ENCODE data around the gene DNAJC22. TPM values are rescaled to one million over a fixed set of nuclear protein-coding genes. Genes with fewer than 3 reads are reported as not detected.
A peak's percentile ranks its signal among the peaks of the same experiment; 100 is the strongest.

Gene DNAJC22
- total RNA-seq, 1 donor = 1.1 TPM

DNA sequence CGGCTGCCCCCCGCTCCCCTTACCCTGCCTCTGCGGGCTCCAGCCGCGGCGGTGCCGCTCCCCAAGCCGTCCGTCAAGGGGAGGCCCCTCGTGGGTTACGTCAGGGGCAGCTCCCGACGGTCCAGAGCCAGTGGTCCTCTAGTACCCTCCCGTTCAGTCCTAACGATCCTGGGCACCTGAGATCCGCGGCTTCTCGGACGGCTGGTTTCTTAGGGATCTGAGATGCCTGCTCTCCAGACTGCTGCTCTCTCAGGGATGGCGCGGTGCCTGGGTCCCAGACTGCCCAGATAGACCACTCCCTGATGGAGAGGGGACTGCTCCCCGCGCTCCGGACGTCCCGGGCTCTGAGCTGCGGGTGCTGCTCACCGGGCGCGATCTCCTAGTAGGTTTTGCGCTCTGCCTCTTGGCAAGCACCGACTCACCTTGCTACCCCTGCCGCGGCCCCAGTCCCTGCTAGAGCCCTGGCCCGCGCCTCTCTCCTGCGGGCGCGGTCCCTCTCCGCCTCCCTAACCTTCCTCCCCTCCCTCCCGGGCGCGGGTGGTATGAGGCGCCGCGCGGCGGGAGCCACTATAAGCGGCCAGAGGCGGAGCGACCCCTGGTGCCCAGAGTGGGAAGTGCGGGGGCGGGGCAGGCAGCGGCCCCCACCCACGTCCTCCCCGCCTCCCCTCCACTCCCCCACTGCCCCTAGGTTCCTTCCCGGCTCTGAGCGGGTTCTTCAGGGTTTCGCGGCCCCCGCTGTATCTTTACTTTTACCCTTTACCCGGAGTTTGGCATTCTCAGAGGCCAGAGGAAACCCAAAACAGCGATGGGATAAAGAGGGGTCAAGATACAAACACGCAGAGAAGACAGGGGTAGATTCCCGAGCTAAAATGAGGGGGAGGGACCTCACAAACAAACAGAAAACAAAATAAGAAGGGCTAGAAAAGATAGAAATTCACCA is 9.8 kb upstream of the DNAJC22 start, which contains the start of gene C1QL4:
C1QL4 (minus strand) TSS at position 544 of the 940 bp plus-strand sequence. CDS start 711 bp downstream, outside the sequence.
- H3K36me3 ChIP-seq (ENCODE audit: insufficient read depth, low read length) = no peaks in the 10 kb centered on the region
- H3K27me3 ChIP-seq (ENCODE audit: insufficient read depth, low read length) = peaks cover 54% of the 10 kb centered on the region
- no peaks in the 10 kb centered on the region for H4K20me1 ChIP-seq (ENCODE audit: insufficient read depth, low read length)
- H3K4me2 ChIP-seq (ENCODE audit: insufficient read depth, low read length) = peak within 1 kb of the TSS; percentile 86
- H3K4me3 ChIP-seq (ENCODE audit: insufficient read depth, low read length) = peak within 1 kb of the TSS; percentile 66
- TF ChIP-seq, protein P1, sequence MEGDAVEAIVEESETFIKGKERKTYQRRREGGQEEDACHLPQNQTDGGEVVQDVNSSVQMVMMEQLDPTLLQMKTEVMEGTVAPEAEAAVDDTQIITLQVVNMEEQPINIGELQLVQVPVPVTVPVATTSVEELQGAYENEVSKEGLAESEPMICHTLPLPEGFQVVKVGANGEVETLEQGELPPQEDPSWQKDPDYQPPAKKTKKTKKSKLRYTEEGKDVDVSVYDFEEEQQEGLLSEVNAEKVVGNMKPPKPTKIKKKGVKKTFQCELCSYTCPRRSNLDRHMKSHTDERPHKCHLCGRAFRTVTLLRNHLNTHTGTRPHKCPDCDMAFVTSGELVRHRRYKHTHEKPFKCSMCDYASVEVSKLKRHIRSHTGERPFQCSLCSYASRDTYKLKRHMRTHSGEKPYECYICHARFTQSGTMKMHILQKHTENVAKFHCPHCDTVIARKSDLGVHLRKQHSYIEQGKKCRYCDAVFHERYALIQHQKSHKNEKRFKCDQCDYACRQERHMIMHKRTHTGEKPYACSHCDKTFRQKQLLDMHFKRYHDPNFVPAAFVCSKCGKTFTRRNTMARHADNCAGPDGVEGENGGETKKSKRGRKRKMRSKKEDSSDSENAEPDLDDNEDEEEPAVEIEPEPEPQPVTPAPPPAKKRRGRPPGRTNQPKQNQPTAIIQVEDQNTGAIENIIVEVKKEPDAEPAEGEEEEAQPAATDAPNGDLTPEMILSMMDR (IDR thresholded peaks at IDR 0.05; ENCODE audit: extremely low read depth, low read depth, low read length) = peak; percentile 58
- H3K9me3 ChIP-seq (ENCODE audit: low read depth, low read length) = no peaks in the 10 kb centered on the region
- no peak within 1 kb of the TSS for H3K27ac ChIP-seq (ENCODE audit: low read depth, low read length)
- no peaks in the 10 kb centered on the region for H3K79me2 ChIP-seq (ENCODE audit: insufficient read depth, low read length)
- H2AFZ ChIP-seq (ENCODE audit: low read length) = peak within 1 kb of the TSS; percentile 76
- peaks cover 3% of the 10 kb centered on the region for H3K4me1 ChIP-seq (ENCODE audit: insufficient read depth, low read length)
- peak; percentile 99 for DNase-seq (ENCODE audit: insufficient read length, low spot score, missing footprints)

DNA sequence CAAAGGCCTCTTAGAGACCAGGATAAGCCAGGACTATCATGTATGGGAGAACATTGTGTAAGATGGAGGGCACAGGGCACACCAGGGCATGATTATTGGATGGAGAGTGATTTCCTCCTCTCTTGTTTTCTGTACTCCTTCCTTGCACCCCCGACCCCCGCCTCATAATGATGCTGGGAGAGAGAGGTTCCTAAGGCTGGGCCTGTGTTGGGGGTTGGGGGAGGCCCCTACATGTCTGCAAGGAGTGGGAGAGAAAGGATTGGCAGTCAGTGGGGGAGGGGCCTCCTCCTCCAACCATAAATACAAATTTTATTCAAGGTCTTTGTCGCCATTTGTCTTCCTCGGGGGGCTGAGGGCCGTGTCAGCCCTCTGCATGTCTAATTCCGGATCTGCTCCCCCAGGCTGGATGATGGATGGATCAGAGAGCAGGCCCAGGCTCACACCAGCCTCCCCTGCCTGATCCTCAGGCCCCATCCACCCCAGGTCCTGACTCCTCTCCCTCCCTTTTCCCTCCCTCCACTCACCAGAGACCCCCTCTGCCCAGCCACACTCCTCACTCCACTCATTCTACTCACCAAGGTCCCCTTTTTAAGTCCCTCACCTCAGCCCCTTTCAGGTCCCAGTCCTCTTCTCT is 7.7 kb upstream of the DNAJC22 start:
- no peaks in the 10 kb centered on the region for H3K9me3 ChIP-seq (ENCODE audit: low read depth, low read length)
- no peak overlapping the region for H3K4me2 ChIP-seq (ENCODE audit: insufficient read depth, low read length)
- no peaks in the 10 kb centered on the region for H4K20me1 ChIP-seq (ENCODE audit: insufficient read depth, low read length)
- H3K4me1 ChIP-seq (ENCODE audit: insufficient read depth, low read length) = peaks cover 15% of the 10 kb centered on the region
- H3K79me2 ChIP-seq (ENCODE audit: insufficient read depth, low read length) = no peaks in the 10 kb centered on the region
- DNase-seq (ENCODE audit: insufficient read length, low spot score, missing footprints) = peak; percentile 74
- no peak overlapping the region for H2AFZ ChIP-seq (ENCODE audit: low read length)
- H3K36me3 ChIP-seq (ENCODE audit: insufficient read depth, low read length) = no peaks in the 10 kb centered on the region
- H3K4me3 ChIP-seq (ENCODE audit: insufficient read depth, low read length) = no peak overlapping the region
- H3K27me3 ChIP-seq (ENCODE audit: insufficient read depth, low read length) = peaks cover 73% of the 10 kb centered on the region
- TF ChIP-seq, protein P1 (IDR thresholded peaks at IDR 0.05; ENCODE audit: extremely low read depth, low read depth, low read length) = no peak
- H3K27ac ChIP-seq (ENCODE audit: low read depth, low read length) = no peak overlapping the region

DNA sequence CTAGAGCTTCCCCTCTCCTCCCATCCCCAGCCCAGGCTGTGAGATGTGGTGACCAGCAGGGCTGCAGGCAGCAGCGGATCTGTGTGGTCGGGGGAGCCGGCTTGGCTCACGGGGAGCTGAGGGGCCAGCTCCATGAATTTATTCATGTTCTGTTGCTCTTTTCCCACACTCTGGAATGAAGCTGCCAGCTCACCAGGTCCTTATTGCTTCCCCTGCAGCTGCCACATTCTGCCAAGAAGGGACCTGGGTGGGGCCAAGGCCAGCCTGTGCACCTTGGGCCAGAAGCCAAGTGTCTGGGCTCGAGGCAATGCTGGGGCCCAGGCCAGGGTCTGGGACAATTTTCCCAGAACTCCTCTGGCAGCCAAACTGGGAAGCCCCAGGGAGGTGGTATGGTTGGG is 7.2 kb upstream of the DNAJC22 start:
- Histone ChIP-seq H3K27ac (ENCODE audit: low read depth, low read length) (no peak overlapping the region), H3K4me1 (ENCODE audit: insufficient read depth, low read length) (peaks cover 15% of the 10 kb centered on the region), H3K79me2 (ENCODE audit: insufficient read depth, low read length) (no peaks in the 10 kb centered on the region), H3K4me3 (ENCODE audit: insufficient read depth, low read length) (no peak overlapping the region), H3K4me2 (ENCODE audit: insufficient read depth, low read length) (no peak overlapping the region), H3K27me3 (ENCODE audit: insufficient read depth, low read length) (peaks cover 77% of the 10 kb centered on the region), H4K20me1 (ENCODE audit: insufficient read depth, low read length) (no peaks in the 10 kb centered on the region), H3K9me3 (ENCODE audit: low read depth, low read length) (no peaks in the 10 kb centered on the region), H2AFZ (ENCODE audit: low read length) (no peak overlapping the region), H3K36me3 (ENCODE audit: insufficient read depth, low read length) (no peaks in the 10 kb centered on the region)
- peak; percentile 82 for DNase-seq (ENCODE audit: insufficient read length, low spot score, missing footprints)
- TF ChIP-seq, protein P1 (IDR thresholded peaks at IDR 0.05; ENCODE audit: extremely low read depth, low read depth, low read length) = no peak

Data from osteoblast (primary cell).